RWPE1 (cell line): Measurements from ENCODE around the gene SCAMP2.
A peak's percentile ranks its signal among the peaks of the same experiment; 100 is the strongest.

Experiments used
- CTCF ChIA-PET: fragments of 350-600 bp; sonication (Branson Sonifier 250); formaldehyde crosslinking; extraction: SDS; loops from one replicate; lab custom pipeline; 2021; lab: Yijun Ruan, JAX
- POLR2A ChIA-PET: fragments of 400-600 bp; formaldehyde crosslinking; extraction: SDS; loops from one replicate; lab custom pipeline; 2020; ENCODE audit warnings: antibody characterized with exemption; ENCODE audit not compliant: low non-redundant PET; lab: Yijun Ruan, JAX
- DNase-seq: peaks from one replicate; pipeline ENCODE4 v3.0.0; 2012; ENCODE audit warnings: low spot score
- H3K27ac ChIP-seq: fragments of 450-650 bp; 2 replicates; pipeline ENCODE4 v1.5.1; 2017
- TF ChIP-seq, protein P1 (sequence below): fragments of 450-650 bp; conservative IDR thresholded peaks from 2 replicates; pipeline ENCODE4 v1.5.1; 2017; ENCODE audit warnings: low read depth, mild to moderate bottlenecking

Gene SCAMP2

DNA sequence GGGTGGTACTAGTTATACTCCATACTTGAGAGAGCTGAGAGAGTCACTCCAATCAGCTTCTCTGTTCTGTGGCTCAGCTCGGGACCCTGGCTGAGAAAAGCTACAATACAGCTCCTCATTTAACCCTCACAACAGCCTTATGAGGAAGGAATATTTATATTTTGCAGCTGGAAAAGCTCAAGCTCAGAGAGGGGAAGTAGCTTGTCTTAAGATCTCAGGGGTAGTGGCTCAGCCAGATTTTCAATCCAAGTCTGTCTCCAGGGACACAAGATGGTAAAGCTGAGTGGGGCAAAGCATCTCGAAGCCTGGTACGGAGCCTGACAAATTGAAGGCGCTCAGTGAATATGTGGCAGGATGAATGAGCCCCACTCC lies 14.8 kb downstream of the SCAMP2 start:
- no peak for DNase-seq
- ChIA-PET CTCF (interaction anchor here (0.6 to 1.1 kb wide), 2 partner anchors 43 to 804 kb away, joined by 4 read pairs; no protein-coding TSS in a partner anchor), POLR2A (no interaction called here)
- TF ChIP-seq, protein P1, sequence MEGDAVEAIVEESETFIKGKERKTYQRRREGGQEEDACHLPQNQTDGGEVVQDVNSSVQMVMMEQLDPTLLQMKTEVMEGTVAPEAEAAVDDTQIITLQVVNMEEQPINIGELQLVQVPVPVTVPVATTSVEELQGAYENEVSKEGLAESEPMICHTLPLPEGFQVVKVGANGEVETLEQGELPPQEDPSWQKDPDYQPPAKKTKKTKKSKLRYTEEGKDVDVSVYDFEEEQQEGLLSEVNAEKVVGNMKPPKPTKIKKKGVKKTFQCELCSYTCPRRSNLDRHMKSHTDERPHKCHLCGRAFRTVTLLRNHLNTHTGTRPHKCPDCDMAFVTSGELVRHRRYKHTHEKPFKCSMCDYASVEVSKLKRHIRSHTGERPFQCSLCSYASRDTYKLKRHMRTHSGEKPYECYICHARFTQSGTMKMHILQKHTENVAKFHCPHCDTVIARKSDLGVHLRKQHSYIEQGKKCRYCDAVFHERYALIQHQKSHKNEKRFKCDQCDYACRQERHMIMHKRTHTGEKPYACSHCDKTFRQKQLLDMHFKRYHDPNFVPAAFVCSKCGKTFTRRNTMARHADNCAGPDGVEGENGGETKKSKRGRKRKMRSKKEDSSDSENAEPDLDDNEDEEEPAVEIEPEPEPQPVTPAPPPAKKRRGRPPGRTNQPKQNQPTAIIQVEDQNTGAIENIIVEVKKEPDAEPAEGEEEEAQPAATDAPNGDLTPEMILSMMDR: no peak
- no peak overlapping the region for H3K27ac ChIP-seq

DNA sequence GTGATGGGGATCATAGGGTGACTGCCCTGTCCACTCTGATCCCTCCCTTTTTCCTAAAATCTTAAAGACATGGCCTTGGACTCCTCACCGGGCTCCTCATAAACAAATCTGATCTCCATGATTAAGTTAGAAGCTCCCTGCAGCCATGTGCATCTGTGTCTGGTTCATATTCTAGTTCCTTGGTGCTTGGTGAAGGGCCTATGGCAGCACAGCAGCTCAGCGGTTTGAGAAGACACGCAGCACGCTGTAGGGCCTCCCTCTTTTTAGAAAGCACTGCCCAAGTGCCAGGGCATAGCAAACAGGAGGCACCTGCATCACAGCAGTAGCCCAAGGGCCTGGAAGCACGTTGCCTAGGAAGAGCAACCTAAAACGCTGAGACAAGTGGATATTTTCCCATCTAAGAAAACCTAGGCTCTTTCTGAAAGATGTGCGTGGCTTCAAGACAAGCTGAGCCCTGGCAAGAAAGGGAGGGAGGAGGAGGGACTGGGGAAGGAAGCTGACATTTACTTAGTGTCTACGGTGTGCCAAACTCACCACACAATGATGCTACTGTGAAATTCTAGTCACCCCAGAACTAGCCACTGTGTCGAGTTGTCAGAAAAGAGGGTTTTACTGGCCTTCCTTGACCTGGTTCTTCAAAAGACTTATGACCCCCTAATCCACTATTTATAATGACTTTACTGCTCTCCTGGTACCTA lies 15.3 kb downstream of the SCAMP2 start:
- DNase-seq: no peak
- TF ChIP-seq, protein P1: no peak
- ChIA-PET POLR2A (no interaction called here), CTCF (interaction anchor here (0.6 kb wide), 1 partner anchor 803 kb away, joined by 4 read pairs; no protein-coding TSS in a partner anchor)
- H3K27ac ChIP-seq: no peak overlapping the region; the same call in 1 of the 2 replicates

DNA sequence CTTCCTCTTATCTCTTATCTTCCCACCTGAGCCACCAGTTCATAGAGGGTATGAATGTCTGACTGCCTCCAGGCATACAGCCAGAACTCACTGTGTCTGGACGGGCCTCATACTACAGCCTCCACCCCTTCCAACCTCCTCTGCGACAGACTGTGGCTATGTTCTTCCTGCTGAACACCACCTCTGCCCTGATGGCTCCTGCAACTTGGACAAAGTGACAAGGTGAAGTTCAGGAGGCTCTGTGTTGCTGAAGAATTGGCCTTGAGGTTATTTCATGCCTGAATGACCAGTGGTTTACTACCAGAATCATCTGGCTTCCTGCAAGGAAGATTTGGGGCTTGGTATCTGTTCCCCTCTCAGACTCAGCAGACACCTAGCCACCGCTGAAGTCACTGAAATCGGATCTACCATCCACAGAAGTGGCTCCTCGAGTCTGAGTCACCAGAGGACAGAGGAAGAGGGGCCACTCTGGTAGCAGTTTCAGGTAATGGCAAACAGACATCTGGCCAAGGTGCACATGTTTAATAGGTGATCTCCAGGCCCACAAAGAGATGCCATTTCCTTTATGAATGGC lies 16.0 kb downstream of the SCAMP2 start:
- CTCF ChIA-PET: interaction anchor here (0.6 kb wide), 2 partner anchors 40 to 52 kb away, joined by 3 to 4 read pairs; no protein-coding TSS in a partner anchor
- TF ChIP-seq, protein P1: no peak
- H3K27ac ChIP-seq: no peak overlapping the region
- DNase-seq: no peak
- POLR2A ChIA-PET: no interaction called here

DNA sequence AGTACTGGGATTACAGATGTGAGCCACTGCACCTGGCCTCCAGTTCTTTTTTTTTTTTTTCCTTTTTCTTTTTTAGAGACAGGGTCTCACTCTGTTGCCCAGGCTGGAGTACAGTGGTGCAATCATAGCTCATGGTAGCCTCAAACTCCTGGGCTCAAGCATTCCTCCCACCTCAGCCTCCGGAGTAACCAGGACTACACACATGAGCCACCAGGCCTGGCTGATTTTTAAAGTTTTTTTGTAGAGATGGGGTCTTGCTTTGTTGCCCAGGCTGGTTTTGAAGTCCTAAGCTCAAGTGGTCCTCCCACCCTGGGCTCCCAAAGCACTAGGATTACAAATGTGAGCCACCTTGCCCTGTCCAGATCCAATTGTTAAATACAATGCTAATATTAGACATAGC lies 16.6 kb downstream of the SCAMP2 start:
- POLR2A ChIA-PET: no interaction called here
- no peak for DNase-seq
- H3K27ac ChIP-seq: peak overlapping the region; percentile 23
- TF ChIP-seq, protein P1: no peak
- CTCF ChIA-PET: interaction anchor here (0.6 kb wide), 2 partner anchors 39 to 53 kb away, joined by 3 to 4 read pairs; no protein-coding TSS in a partner anchor

DNA sequence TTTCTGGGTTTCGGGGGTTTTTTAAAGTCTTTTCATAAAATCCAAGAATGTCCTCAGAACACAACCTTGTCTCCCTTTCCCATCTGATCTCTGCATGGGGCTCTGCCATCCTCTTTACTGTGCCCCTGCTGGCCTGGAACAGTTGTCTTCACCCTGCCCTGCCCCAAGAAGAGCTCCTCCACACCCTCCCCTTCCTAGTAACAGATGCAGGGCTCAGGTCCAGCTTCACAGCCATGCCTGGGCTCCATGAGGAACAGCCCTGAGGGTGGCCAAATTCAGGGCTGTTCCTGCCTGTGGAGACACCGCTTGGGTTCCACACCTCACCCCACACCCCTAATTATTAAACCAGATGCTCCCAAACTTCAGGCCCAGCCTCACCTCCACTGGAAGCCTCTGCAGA lies 17.3 kb downstream of the SCAMP2 start:
- ChIA-PET POLR2A (no interaction called here), CTCF (interaction anchor here (0.6 kb wide), 1 partner anchor 136 kb away, joined by 3 read pairs; no protein-coding TSS in a partner anchor)
- no peak for DNase-seq
- TF ChIP-seq, protein P1: no peak
- H3K27ac ChIP-seq: peak overlapping the region; percentile 23

DNA sequence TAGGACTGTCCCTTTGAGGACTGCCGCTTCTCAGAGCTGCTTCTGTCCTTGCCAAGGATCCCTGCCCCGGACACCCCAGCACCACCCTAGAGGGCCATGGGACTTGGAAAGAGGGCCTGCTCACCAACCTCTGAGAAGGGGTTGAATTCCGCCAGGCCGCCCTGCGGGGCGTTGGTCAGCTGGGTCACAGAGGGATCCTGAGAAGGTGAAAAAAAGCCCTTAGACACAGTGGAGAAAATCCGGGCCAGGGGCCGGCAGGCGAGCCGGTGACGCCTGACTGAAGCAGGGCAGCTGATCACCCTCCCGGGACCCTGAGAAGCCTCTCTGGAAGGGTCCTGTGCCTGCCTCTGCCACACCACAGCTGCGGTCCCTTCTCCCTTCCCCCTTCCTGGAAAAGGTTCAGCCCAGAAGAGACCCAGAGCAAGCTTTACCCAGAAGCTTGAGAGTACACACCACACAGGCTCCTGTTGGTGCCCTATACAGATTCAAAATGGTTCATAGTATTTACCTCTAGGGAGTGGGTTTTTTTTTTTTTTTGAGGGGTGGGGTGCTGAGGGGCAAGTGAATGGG lies 18.6 kb downstream of the SCAMP2 start:
- ChIA-PET CTCF (no interaction called here), POLR2A (interaction anchor here (0.5 kb wide), 1 partner anchor 919 kb away, joined by 3 read pairs; no protein-coding TSS in a partner anchor)
- TF ChIP-seq, protein P1: no peak
- peak overlapping the region; percentile 4; the same call in 1 of the 2 replicates for H3K27ac ChIP-seq
- no peak for DNase-seq
